GM19351 (cell line): Measurements from ENCODE around the gene LCN12.

Experiments
- ATAC-seq: cut with Tn5 transposase; IDR thresholded peaks from one replicate; pipeline ENCODE4 v1.9.1; 2021; ENCODE audit warnings: mild to moderate bottlenecking, moderate library complexity; ENCODE audit not compliant: unreplicated experiment

LCN12 gene

GRCh38 chr9:136957461-136957860, 5.4 kb downstream of the LCN12 start:
- ATAC-seq = no peak

- ATAC-seq = no peak
These were observed 5.8 kb downstream of the LCN12 start for GRCh38 chr9:136957901-136958300.

GRCh38 chr9:136958473-136958872, 6.4 kb downstream of the LCN12 start:
- ATAC-seq = no peak

GRCh38 chr9:136958898-136959850, 7.1 kb downstream of the LCN12 start:
- no peak for ATAC-seq

GRCh38 chr9:136960212-136960937, 8.3 kb downstream of the LCN12 start:
- no peak for ATAC-seq

- ATAC-seq = no peak
These were observed 8.8 kb downstream of the LCN12 start for GRCh38 chr9:136960938-136961275.

GRCh38 chr9:136961279-136962065, 9.4 kb downstream of the LCN12 start:
- ATAC-seq = no peak

GRCh38 chr9:136962163-136962562, 10.1 kb downstream of the LCN12 start:
- no peak for ATAC-seq

- no peak for ATAC-seq
These were observed 10.7 kb downstream of the LCN12 start for GRCh38 chr9:136962701-136963248.

GRCh38 chr9:136963341-136963740, 11.3 kb downstream of the LCN12 start:
- ATAC-seq = no peak

- no peak for ATAC-seq
These were observed 11.7 kb downstream of the LCN12 start for GRCh38 chr9:136963751-136964150.

- ATAC-seq = no peak
These were observed 12.2 kb downstream of the LCN12 start for GRCh38 chr9:136964171-136964689.

- ATAC-seq = no peak
These were observed 12.9 kb downstream of the LCN12 start for GRCh38 chr9:136964833-136965422.

GRCh38 chr9:136965771-136966484, 13.9 kb downstream of the LCN12 start:
- ATAC-seq = no peak

GRCh38 chr9:136968333-136969127, 16.5 kb downstream of the LCN12 start:
- ATAC-seq = no peak

- ATAC-seq = no peak
These were observed 17.1 kb downstream of the LCN12 start for GRCh38 chr9:136969150-136969549.

GRCh38 chr9:136969774-136970173, 17.7 kb downstream of the LCN12 start:
- no peak for ATAC-seq

- no peak for ATAC-seq
These were observed 18.3 kb downstream of the LCN12 start for GRCh38 chr9:136970361-136970760.

- ATAC-seq = no peak
These were observed 19.7 kb downstream of the LCN12 start for GRCh38 chr9:136971746-136972145.
